ENCODE results near the gene MAB21L4. TPM values are rescaled to one million over a fixed set of nuclear protein-coding genes. Genes with fewer than 3 reads are reported as not detected.

Gene MAB21L4
- total RNA-seq, 2 experiments from 2014 or later = not detected

- ChIA-PET POLR2A (no interaction called here), CTCF (no interaction called here)
- H3K27me3 Mint-ChIP-seq = no peaks in the 10 kb centered on the region
- DNase-seq = no peak
- H3K9me3 Mint-ChIP-seq = no peaks in the 10 kb centered on the region
- H3K4me3 Mint-ChIP-seq = no peak overlapping the region
- no peak overlapping the region for H3K27ac Mint-ChIP-seq
- no peaks in the 10 kb centered on the region for H3K36me3 Mint-ChIP-seq (ENCODE audit: low read depth)
- H3K4me1 Mint-ChIP-seq = no peaks in the 10 kb centered on the region
These were observed 25.7 kb downstream of the MAB21L4 start for GRCh38 chr2:240869956-240870875.

- H3K4me1 Mint-ChIP-seq = no peaks in the 10 kb centered on the region
- H3K36me3 Mint-ChIP-seq (ENCODE audit: low read depth) = no peaks in the 10 kb centered on the region
- H3K27me3 Mint-ChIP-seq = peaks cover 2% of the 10 kb centered on the region
These were observed 26.6 kb downstream of the MAB21L4 start for GRCh38 chr2:240869109-240869955.

GRCh38 chr2:240868286-240869108 is 27.5 kb downstream of the MAB21L4 start, which contains the start of gene AGXT:
Gene AGXT (plus strand): TSS chr2:240868824. CDS start chr2:240868866, 42 bp downstream.
- POLR2A ChIA-PET = interaction anchor here (0.6 kb wide), 1 partner anchor 176 kb away, joined by 5 read pairs; no protein-coding TSS in a partner anchor
- CTCF ChIA-PET = no interaction called here
- Mint-ChIP-seq H3K4me3 (no peak within 1 kb of the TSS), H3K27me3 (peaks cover 3% of the 10 kb centered on the region), H3K36me3 (ENCODE audit: low read depth) (no peaks in the 10 kb centered on the region), H3K27ac (no peak within 1 kb of the TSS), H3K9me3 (no peaks in the 10 kb centered on the region), H3K4me1 (no peaks in the 10 kb centered on the region)
- no peak for DNase-seq

More at GRCh38 chr2:240869109-240869955, 26.6 kb downstream of the MAB21L4 start:
- no peak for DNase-seq
- CTCF ChIA-PET = no interaction called here
- Mint-ChIP-seq H3K27ac (no peak overlapping the region), H3K4me3 (no peak overlapping the region), H3K9me3 (no peaks in the 10 kb centered on the region)
- POLR2A ChIA-PET = interaction anchor here (0.6 kb wide), 1 partner anchor 175 kb away, joined by 5 read pairs; no protein-coding TSS in a partner anchor

DNA sequence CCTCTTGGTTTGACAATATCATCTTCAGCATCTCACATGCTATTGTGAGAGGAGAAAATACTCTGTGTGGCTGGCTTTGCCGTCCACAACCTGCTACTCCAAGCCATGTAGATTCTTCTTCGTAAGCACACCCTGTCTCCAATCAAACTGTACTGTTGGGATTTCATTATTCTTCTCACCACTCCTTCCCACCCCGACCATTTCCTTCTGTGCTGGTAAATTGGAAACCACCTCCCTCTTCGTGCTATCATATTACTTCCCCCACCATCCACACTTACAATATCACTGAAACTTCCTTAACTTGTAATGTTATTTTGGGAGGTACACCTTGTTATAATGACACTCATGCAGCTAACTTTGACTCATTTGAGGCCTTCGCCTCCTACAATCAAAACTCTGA is 30.6 kb downstream of the MAB21L4 start:
- POLR2A ChIA-PET = no interaction called here
- H3K36me3 Mint-ChIP-seq (ENCODE audit: low read depth) = no peaks in the 10 kb centered on the region
- H3K4me3 Mint-ChIP-seq = no peak overlapping the region
- CTCF ChIA-PET = interaction anchor here (0.7 kb wide), 1 partner anchor 1168 kb away, joined by 3 read pairs; no protein-coding TSS in a partner anchor
- peaks cover 7% of the 10 kb centered on the region for H3K27me3 Mint-ChIP-seq
- DNase-seq = no peak
- H3K9me3 Mint-ChIP-seq = no peaks in the 10 kb centered on the region
- H3K27ac Mint-ChIP-seq = no peak overlapping the region
- no peaks in the 10 kb centered on the region for H3K4me1 Mint-ChIP-seq

DNA sequence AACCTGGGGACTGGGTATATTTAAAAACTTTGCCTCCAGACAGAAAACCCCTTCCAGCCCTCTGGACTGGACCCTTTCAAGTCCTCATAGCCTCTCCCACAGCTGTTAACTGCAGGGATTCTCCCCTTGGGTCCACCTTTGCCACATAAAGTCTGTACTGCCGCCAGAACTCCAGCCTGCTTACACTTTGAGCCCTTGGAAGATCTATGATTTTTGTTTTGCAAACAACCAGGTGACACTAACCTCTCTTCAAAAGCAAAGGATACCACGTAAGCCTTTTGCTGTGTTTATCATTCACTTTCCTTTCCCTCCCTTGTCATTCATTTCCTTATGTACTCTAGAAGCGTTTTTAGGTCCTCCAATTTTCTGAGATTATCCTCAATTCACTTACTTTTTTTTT is 31.5 kb downstream of the MAB21L4 start:
- Mint-ChIP-seq H3K27me3 (peaks cover 10% of the 10 kb centered on the region), H3K9me3 (no peaks in the 10 kb centered on the region), H3K4me1 (no peaks in the 10 kb centered on the region), H3K27ac (no peak overlapping the region), H3K4me3 (no peak overlapping the region), H3K36me3 (ENCODE audit: low read depth) (no peaks in the 10 kb centered on the region)
- no peak for DNase-seq
- ChIA-PET POLR2A (no interaction called here), CTCF (interaction anchor here (0.7 kb wide), 1 partner anchor 1167 kb away, joined by 3 read pairs; no protein-coding TSS in a partner anchor)

DNA sequence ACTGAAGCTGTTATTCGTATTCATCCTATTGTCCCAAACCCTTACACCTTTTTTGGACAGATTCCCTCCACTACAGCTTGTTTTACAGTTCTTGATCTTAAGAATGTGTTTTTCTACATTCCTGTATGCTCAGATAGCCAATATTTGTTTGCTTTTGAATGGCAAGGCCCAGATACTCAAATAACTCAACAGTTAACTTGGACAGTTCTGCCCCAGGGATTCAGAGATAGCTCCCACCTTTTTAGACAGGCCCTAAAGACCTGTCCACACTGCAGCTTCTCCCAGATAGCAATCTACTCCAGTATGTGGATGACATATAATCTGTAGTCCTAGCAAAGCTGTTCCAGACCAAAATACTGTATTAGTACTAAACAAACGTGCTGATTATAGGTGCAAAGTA is 34.4 kb downstream of the MAB21L4 start:
- Mint-ChIP-seq H3K4me3 (no peak overlapping the region), H3K27ac (no peak overlapping the region), H3K4me1 (no peaks in the 10 kb centered on the region), H3K36me3 (ENCODE audit: low read depth) (no peaks in the 10 kb centered on the region), H3K27me3 (peaks cover 12% of the 10 kb centered on the region), H3K9me3 (no peaks in the 10 kb centered on the region)
- POLR2A ChIA-PET = no interaction called here
- CTCF ChIA-PET = interaction anchor here (0.7 to 2.1 kb wide), 4 partner anchors 10 to 22 kb away, joined by 3 to 7 read pairs (median 4); no protein-coding TSS in a partner anchor
- DNase-seq = no peak

GRCh38 chr2:240858871-240859270 is 37.1 kb downstream of the MAB21L4 start:
- Mint-ChIP-seq H3K27me3 (peaks cover 10% of the 10 kb centered on the region), H3K4me1 (no peaks in the 10 kb centered on the region), H3K36me3 (ENCODE audit: low read depth) (peaks cover 2% of the 10 kb centered on the region), H3K9me3 (peaks cover 13% of the 10 kb centered on the region), H3K27ac (no peak overlapping the region), H3K4me3 (no peak overlapping the region)
- POLR2A ChIA-PET = no interaction called here
- CTCF ChIA-PET = no interaction called here
- DNase-seq = no peak

GRCh38 chr2:240858321-240858720 is 37.6 kb downstream of the MAB21L4 start:
- Mint-ChIP-seq H3K4me1 (no peaks in the 10 kb centered on the region), H3K9me3 (peaks cover 13% of the 10 kb centered on the region), H3K4me3 (no peak overlapping the region), H3K27me3 (peaks cover 7% of the 10 kb centered on the region), H3K36me3 (ENCODE audit: low read depth) (peaks cover 2% of the 10 kb centered on the region), H3K27ac (no peak overlapping the region)
- CTCF ChIA-PET = no interaction called here
- POLR2A ChIA-PET = no interaction called here
- no peak for DNase-seq

DNA sequence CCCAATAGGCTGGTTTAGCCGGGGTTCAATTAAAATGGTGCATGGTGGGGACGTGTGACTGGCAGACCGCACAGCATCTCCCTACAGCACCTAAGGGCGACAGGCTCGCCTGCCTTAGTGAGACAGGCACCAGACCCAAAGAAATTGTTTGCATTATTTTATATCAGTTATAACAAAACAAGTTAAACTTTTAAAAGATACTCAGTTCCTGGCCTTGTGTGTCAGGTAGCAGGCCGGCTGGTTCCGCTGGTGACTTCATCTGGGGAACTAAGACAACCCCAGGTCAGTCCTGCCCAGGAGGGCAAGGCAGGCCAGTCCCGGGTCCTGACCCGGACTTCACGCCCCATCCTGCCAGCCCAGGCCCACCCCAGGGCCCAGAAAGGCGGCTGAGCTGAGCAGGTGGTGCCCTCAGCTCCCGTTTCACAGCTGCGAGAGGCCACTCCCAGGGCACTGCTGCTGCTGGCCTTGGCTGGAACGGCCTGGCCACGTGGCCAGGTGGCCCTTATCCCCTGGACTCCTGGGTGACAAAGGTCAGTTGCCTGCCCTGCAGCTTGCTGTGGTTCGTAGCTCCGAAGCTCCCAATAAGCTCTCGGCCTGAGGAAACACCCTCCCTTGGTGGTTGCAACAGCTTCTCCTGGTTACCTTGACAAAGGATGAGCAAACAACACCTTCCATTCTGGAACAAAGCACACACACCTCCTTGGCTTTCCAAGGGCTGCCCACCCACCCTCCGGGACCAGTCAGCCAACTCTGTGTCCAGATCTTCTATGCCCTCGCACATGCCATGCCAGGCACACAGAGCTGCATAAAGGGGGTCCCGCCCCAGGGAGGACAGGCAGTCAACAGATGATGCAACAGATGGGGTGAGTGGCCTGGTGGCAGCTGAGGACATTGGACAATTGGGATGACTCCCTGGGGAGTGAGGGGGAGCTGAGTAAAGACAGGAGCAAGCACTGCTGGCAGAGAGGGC is 38.6 kb downstream of the MAB21L4 start:
- no peaks in the 10 kb centered on the region for H3K4me1 Mint-ChIP-seq
- ChIA-PET POLR2A (no interaction called here), CTCF (no interaction called here)
- H3K9me3 Mint-ChIP-seq = peaks cover 13% of the 10 kb centered on the region
- no peak overlapping the region for H3K4me3 Mint-ChIP-seq
- no peak for DNase-seq
- H3K27ac Mint-ChIP-seq = no peak overlapping the region
- H3K27me3 Mint-ChIP-seq = peaks cover 4% of the 10 kb centered on the region
- peaks cover 2% of the 10 kb centered on the region for H3K36me3 Mint-ChIP-seq (ENCODE audit: low read depth)

GRCh38 chr2:240856151-240856980 is 39.6 kb downstream of the MAB21L4 start:
- Mint-ChIP-seq H3K27ac (no peak overlapping the region), H3K4me1 (no peaks in the 10 kb centered on the region), H3K4me3 (no peak overlapping the region), H3K27me3 (peaks cover 4% of the 10 kb centered on the region), H3K9me3 (peaks cover 13% of the 10 kb centered on the region), H3K36me3 (ENCODE audit: low read depth) (peaks cover 2% of the 10 kb centered on the region)
- DNase-seq = no peak
- ChIA-PET CTCF (no interaction called here), POLR2A (no interaction called here)

DNA sequence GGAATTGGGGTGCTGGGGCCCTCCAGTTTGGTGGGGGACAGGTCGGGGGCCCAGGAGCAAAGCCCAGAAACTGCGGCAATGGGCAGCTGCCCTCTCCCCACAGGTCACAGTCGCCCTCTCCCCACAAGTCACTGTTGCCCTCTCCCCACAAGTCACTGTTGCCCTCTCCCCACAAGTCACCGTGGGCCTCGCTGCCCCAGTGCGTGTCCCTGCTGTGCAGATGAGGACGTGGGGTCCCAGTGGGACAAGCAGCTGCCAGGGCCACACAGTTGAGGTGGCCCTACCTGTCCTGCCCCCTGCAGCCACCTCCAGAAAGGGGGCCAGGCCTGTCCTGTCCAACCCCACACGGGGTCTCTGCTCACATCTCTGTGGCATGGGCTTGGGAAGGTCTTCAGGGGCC is 40.3 kb downstream of the MAB21L4 start:
- peaks cover 2% of the 10 kb centered on the region for H3K36me3 Mint-ChIP-seq (ENCODE audit: low read depth)
- H3K4me1 Mint-ChIP-seq = no peaks in the 10 kb centered on the region
- H3K4me3 Mint-ChIP-seq = no peak overlapping the region
- DNase-seq = no peak
- peaks cover 4% of the 10 kb centered on the region for H3K27me3 Mint-ChIP-seq
- POLR2A ChIA-PET = no interaction called here
- H3K9me3 Mint-ChIP-seq = peaks cover 13% of the 10 kb centered on the region
- CTCF ChIA-PET = no interaction called here
- H3K27ac Mint-ChIP-seq = no peak overlapping the region
